Fibroblast of pulmonary artery (primary cell): ENCODE results near the gene ANKRD37.
"Not testable (repeated sequence)": the region's sequence is repeated elsewhere in the genome, so short reads cannot be mapped to it uniquely, and the experiment has no call there.

Source experiments
- DNase-seq: peaks from one replicate; pipeline ENCODE4 v3.0.0-alpha.2; 2010; ENCODE audit warnings: low read depth
- H3K4me3 ChIP-seq: replicated peaks from 2 replicates; pipeline ENCODE4 v1.5.1; 2011; ENCODE audit warnings: low read depth, mild to moderate bottlenecking, control low read depth, low read length, moderate library complexity
- TF ChIP-seq, protein P1 (sequence below): IDR thresholded peaks from 2 replicates; pipeline ENCODE4 v1.5.1; 2011; ENCODE audit warnings: mild to moderate bottlenecking, control low read depth, low read length, inconsistent platforms; ENCODE audit errors: missing control alignments

ANKRD37 gene

GRCh38 chr4:185357733-185358440 is 38.8 kb upstream of the ANKRD37 start:
- no peak overlapping the region for H3K4me3 ChIP-seq
- TF ChIP-seq, protein P1, sequence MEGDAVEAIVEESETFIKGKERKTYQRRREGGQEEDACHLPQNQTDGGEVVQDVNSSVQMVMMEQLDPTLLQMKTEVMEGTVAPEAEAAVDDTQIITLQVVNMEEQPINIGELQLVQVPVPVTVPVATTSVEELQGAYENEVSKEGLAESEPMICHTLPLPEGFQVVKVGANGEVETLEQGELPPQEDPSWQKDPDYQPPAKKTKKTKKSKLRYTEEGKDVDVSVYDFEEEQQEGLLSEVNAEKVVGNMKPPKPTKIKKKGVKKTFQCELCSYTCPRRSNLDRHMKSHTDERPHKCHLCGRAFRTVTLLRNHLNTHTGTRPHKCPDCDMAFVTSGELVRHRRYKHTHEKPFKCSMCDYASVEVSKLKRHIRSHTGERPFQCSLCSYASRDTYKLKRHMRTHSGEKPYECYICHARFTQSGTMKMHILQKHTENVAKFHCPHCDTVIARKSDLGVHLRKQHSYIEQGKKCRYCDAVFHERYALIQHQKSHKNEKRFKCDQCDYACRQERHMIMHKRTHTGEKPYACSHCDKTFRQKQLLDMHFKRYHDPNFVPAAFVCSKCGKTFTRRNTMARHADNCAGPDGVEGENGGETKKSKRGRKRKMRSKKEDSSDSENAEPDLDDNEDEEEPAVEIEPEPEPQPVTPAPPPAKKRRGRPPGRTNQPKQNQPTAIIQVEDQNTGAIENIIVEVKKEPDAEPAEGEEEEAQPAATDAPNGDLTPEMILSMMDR: no peak
- no peak for DNase-seq

GRCh38 chr4:185358514-185358913 is 38.1 kb upstream of the ANKRD37 start:
- peak; percentile 47 for DNase-seq
- TF ChIP-seq, protein P1: no peak
- no peak overlapping the region for H3K4me3 ChIP-seq

DNA sequence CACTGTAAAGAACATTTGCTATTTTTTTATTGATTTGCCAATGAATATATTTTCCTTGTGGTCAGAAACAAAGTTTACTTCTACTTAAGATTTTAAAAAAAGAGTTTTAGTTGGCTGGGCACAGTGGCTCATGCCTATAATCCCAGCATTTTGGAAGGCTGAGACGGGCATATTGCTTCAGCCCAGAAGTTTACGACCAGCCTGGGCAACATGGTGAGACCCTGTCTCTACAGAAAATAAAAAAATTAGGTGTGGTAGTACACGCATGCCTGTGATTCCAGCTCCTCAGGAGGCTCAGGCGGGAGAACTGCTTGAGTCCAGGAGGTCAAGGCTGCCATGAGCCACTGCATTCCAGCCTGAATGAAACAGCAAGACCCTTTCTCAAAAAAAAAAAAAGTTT is 37.7 kb upstream of the ANKRD37 start:
- peak; percentile 31 for DNase-seq
- TF ChIP-seq, protein P1: no peak
- H3K4me3 ChIP-seq: no peak overlapping the region

DNA sequence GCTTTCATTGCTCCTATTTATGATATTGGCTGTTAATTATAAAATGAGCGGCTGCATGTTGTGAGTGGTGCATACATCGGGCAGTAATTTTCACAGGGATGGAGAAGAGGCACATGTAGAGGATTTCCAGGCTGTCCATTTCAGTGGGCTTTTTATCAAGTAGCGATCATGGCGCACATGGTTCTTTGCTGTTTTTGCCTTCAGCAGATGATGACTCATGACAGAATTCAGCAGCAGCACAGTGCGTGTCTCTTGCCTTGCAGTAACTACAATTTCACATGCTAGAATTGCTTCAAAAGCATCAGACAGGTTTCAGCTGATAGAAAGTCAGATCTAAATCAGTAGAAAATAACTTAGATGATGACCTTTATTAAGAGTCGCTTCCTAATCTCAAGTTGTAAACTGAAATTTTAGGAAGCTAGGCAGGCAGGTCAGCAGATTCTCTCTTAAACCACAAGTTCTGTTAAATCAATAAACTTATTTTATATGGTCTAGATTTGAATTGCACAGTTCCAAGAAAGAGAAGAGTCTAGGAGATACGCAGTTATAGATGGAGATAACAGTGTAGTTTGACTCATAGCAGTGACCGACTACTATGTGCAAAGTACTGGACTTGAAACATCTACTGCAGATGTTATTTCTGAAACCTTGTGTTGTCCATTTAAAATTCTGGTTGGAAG is 36.7 kb upstream of the ANKRD37 start:
- peak; percentile 50 for DNase-seq
- TF ChIP-seq, protein P1: no peak

DNA sequence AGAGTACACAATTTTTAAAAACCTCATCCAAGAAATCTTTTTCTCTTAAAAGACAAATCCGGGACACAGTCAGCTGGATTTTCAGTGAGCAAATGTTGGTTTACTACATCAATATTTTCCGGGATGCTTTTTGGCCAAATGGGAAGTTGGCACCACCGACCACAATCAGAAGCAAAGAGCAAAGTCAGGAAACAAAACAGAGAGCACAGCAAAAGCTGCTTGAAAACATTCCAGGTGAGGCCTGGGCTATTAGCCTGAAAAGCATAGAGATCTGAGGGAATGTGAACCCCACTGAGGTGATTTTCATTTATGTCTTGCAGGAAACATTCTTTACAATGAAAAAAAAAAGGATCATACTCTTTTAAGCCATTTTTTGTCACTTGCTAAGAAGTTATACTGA is 34.8 kb upstream of the ANKRD37 start:
- DNase-seq: no peak
- TF ChIP-seq, protein P1: no peak
- H3K4me3 ChIP-seq: no peak overlapping the region

More for the DNA sequence above, 36.7 kb upstream of the ANKRD37 start:
- no peak overlapping the region for H3K4me3 ChIP-seq

DNA sequence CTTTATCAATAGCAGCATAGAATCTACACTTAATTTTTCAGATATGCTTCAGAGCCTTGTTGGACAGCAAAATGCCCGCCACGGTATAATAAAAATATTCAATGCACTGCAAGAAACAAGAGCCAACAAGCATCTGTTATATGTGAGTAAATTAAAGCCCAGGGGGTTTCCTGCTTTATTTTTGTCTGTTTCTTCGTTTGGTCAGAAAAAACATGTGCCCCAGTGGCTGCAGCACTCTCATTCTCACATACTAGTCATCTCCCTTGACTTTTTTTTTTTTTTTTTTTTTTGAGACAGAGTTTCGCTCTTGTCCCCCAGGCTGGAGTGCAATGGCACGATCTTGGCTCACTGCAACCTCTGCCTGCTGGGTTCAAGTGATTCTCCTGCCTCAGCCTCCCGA is 34.1 kb upstream of the ANKRD37 start:
- H3K4me3 ChIP-seq, DNase-seq: not testable (repeated sequence)

DNA sequence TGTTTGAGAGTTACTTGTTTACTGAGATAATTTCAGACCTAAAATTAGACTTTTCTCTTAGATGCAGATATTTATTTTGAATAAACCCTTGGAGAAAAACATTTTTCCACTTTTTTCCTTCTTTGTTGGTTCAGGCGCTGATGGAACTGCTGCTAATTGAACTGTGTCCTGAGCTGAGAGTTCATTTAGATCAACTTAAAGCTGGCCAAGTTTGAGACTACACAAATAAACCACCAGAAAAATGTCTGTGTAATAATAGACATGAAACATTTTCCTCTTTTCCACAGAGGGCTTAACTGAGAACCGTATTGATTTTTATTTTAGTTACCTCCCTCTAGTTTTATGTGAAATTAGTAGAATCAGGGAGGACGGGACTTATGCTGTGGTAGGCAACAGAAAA is 33.4 kb upstream of the ANKRD37 start:
- H3K4me3 ChIP-seq: no peak overlapping the region
- TF ChIP-seq, protein P1: no peak
- DNase-seq: no peak
